Panc1 (cell line): ENCODE measurements around the gene OPHN1.
"Not testable (repeated sequence)": the region's sequence is repeated elsewhere in the genome, so short reads cannot be mapped to it uniquely, and the experiment has no call there.

Source experiments
- POLR2AphosphoS5 ChIP-seq: IDR thresholded peaks from 2 replicates; pipeline ENCODE4 v1.6.1; 2012; ENCODE audit warnings: mild to moderate bottlenecking, low read depth, low read length, moderate library complexity
- TF ChIP-seq, protein P1 (sequence below): fragments of 450-650 bp; IDR thresholded peaks from 2 replicates; pipeline ENCODE4 v1.5.1; 2017; ENCODE audit warnings: mild to moderate bottlenecking

DNA sequence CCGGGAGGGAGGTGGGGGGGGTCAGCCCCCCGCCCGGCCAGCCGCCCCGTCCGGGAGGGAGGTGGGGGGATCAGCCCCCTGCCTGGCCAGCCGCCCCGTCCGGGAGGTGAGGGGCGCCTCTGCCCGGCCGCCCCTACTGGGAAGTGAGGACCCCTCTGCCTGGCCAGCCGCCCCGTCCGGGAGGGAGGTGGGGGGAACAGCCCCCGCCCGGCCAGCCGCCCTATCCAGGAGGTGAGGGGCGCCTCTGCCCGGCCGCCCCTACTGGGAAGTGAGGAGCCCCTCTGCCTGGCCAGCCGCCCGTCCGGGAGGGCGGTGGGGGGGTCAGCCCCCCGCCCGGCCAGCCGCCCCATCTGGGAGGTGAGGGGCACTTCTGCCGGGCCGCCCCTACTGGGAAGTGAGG, 106.5 kb downstream of the OPHN1 start:
- not testable (repeated sequence) for TF ChIP-seq POLR2AphosphoS5
- TF ChIP-seq, protein P1, sequence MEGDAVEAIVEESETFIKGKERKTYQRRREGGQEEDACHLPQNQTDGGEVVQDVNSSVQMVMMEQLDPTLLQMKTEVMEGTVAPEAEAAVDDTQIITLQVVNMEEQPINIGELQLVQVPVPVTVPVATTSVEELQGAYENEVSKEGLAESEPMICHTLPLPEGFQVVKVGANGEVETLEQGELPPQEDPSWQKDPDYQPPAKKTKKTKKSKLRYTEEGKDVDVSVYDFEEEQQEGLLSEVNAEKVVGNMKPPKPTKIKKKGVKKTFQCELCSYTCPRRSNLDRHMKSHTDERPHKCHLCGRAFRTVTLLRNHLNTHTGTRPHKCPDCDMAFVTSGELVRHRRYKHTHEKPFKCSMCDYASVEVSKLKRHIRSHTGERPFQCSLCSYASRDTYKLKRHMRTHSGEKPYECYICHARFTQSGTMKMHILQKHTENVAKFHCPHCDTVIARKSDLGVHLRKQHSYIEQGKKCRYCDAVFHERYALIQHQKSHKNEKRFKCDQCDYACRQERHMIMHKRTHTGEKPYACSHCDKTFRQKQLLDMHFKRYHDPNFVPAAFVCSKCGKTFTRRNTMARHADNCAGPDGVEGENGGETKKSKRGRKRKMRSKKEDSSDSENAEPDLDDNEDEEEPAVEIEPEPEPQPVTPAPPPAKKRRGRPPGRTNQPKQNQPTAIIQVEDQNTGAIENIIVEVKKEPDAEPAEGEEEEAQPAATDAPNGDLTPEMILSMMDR = not testable (repeated sequence)
